ENCODE results near the gene ELMO1.

Gene ELMO1

GRCh38 chr7:37000511-37000910 lies 448.2 kb downstream of the ELMO1 start:
- Histone ChIP-seq H2AFZ (ENCODE audit: low read length, unreplicated experiment) (no peak overlapping the region), H3K4me3 (ENCODE audit: low read depth, low read length) (no peak overlapping the region), H3K36me3 (ENCODE audit: insufficient read depth, low read length) (no peaks in the 10 kb centered on the region), H3K27ac (ENCODE audit: low read depth, low read length) (no peak overlapping the region), H3K4me1 (ENCODE audit: control insufficient read depth, insufficient read depth, low read length, unreplicated experiment) (no peaks in the 10 kb centered on the region), H3K79me2 (ENCODE audit: control insufficient read depth, insufficient read depth, low read length, unreplicated experiment) (no peaks in the 10 kb centered on the region), H3K27me3 (ENCODE audit: insufficient read depth, low read length) (peaks cover 17% of the 10 kb centered on the region)

GRCh38 chr7:36999626-37000485 lies 448.8 kb downstream of the ELMO1 start:
- peaks cover 17% of the 10 kb centered on the region for H3K27me3 ChIP-seq (ENCODE audit: insufficient read depth, low read length)
- no peak overlapping the region for H3K4me3 ChIP-seq (ENCODE audit: low read depth, low read length)
- no peak overlapping the region for H3K27ac ChIP-seq (ENCODE audit: low read depth, low read length)
- no peaks in the 10 kb centered on the region for H3K4me1 ChIP-seq (ENCODE audit: control insufficient read depth, insufficient read depth, low read length, unreplicated experiment)
- no peak overlapping the region for H2AFZ ChIP-seq (ENCODE audit: low read length, unreplicated experiment)
- no peaks in the 10 kb centered on the region for H3K79me2 ChIP-seq (ENCODE audit: control insufficient read depth, insufficient read depth, low read length, unreplicated experiment)
- no peaks in the 10 kb centered on the region for H3K36me3 ChIP-seq (ENCODE audit: insufficient read depth, low read length)

- no peak overlapping the region for H3K4me3 ChIP-seq (ENCODE audit: low read depth, low read length)
- no peak overlapping the region for H2AFZ ChIP-seq (ENCODE audit: low read length, unreplicated experiment)
- H3K36me3 ChIP-seq (ENCODE audit: insufficient read depth, low read length): no peaks in the 10 kb centered on the region
- H3K4me1 ChIP-seq (ENCODE audit: control insufficient read depth, insufficient read depth, low read length, unreplicated experiment): no peaks in the 10 kb centered on the region
- peaks cover 7% of the 10 kb centered on the region; the same call in 1 of the 2 replicates for H3K27me3 ChIP-seq (ENCODE audit: insufficient read depth, low read length)
- H3K27ac ChIP-seq (ENCODE audit: low read depth, low read length): no peak overlapping the region
- H3K79me2 ChIP-seq (ENCODE audit: control insufficient read depth, insufficient read depth, low read length, unreplicated experiment): no peaks in the 10 kb centered on the region
Measured at GRCh38 chr7:36995776-36996175, 452.9 kb downstream of the ELMO1 start.

- Histone ChIP-seq H2AFZ (ENCODE audit: low read length, unreplicated experiment) (no peak overlapping the region), H3K36me3 (ENCODE audit: insufficient read depth, low read length) (no peaks in the 10 kb centered on the region), H3K4me3 (ENCODE audit: low read depth, low read length) (no peak overlapping the region), H3K27me3 (ENCODE audit: insufficient read depth, low read length) (peaks cover 1% of the 10 kb centered on the region; the same call in 1 of the 2 replicates), H3K79me2 (ENCODE audit: control insufficient read depth, insufficient read depth, low read length, unreplicated experiment) (no peaks in the 10 kb centered on the region), H3K27ac (ENCODE audit: low read depth, low read length) (no peak overlapping the region), H3K4me1 (ENCODE audit: control insufficient read depth, insufficient read depth, low read length, unreplicated experiment) (no peaks in the 10 kb centered on the region)
Measured at GRCh38 chr7:36994456-36995112, 454.1 kb downstream of the ELMO1 start.

- no peaks in the 10 kb centered on the region for H3K79me2 ChIP-seq (ENCODE audit: control insufficient read depth, insufficient read depth, low read length, unreplicated experiment)
- no peaks in the 10 kb centered on the region for H3K4me1 ChIP-seq (ENCODE audit: control insufficient read depth, insufficient read depth, low read length, unreplicated experiment)
- no peak overlapping the region for H3K4me3 ChIP-seq (ENCODE audit: low read depth, low read length)
- peaks cover 39% of the 10 kb centered on the region for H3K27me3 ChIP-seq (ENCODE audit: insufficient read depth, low read length)
- no peak overlapping the region for H3K27ac ChIP-seq (ENCODE audit: low read depth, low read length)
- H3K36me3 ChIP-seq (ENCODE audit: insufficient read depth, low read length): no peaks in the 10 kb centered on the region
- no peak overlapping the region for H2AFZ ChIP-seq (ENCODE audit: low read length, unreplicated experiment)
Measured at GRCh38 chr7:36986948-36987724, 461.5 kb downstream of the ELMO1 start.

- Histone ChIP-seq H3K36me3 (ENCODE audit: insufficient read depth, low read length) (no peaks in the 10 kb centered on the region), H3K79me2 (ENCODE audit: control insufficient read depth, insufficient read depth, low read length, unreplicated experiment) (no peaks in the 10 kb centered on the region), H3K4me3 (ENCODE audit: low read depth, low read length) (no peak overlapping the region), H3K27me3 (ENCODE audit: insufficient read depth, low read length) (peaks cover 39% of the 10 kb centered on the region), H2AFZ (ENCODE audit: low read length, unreplicated experiment) (no peak overlapping the region), H3K27ac (ENCODE audit: low read depth, low read length) (no peak overlapping the region), H3K4me1 (ENCODE audit: control insufficient read depth, insufficient read depth, low read length, unreplicated experiment) (no peaks in the 10 kb centered on the region)
Measured at GRCh38 chr7:36986511-36986933, 462.1 kb downstream of the ELMO1 start.

- Histone ChIP-seq H3K36me3 (ENCODE audit: insufficient read depth, low read length) (no peaks in the 10 kb centered on the region), H2AFZ (ENCODE audit: low read length, unreplicated experiment) (no peak overlapping the region), H3K4me1 (ENCODE audit: control insufficient read depth, insufficient read depth, low read length, unreplicated experiment) (no peaks in the 10 kb centered on the region), H3K27me3 (ENCODE audit: insufficient read depth, low read length) (peaks cover 45% of the 10 kb centered on the region), H3K4me3 (ENCODE audit: low read depth, low read length) (no peak overlapping the region), H3K79me2 (ENCODE audit: control insufficient read depth, insufficient read depth, low read length, unreplicated experiment) (no peaks in the 10 kb centered on the region), H3K27ac (ENCODE audit: low read depth, low read length) (no peak overlapping the region)
Measured at GRCh38 chr7:36985866-36986400, 462.7 kb downstream of the ELMO1 start.

- no peak overlapping the region for H2AFZ ChIP-seq (ENCODE audit: low read length, unreplicated experiment)
- H3K27ac ChIP-seq (ENCODE audit: low read depth, low read length): no peak overlapping the region
- no peaks in the 10 kb centered on the region for H3K79me2 ChIP-seq (ENCODE audit: control insufficient read depth, insufficient read depth, low read length, unreplicated experiment)
- H3K4me3 ChIP-seq (ENCODE audit: low read depth, low read length): no peak overlapping the region
- peaks cover 50% of the 10 kb centered on the region for H3K27me3 ChIP-seq (ENCODE audit: insufficient read depth, low read length)
- no peaks in the 10 kb centered on the region for H3K4me1 ChIP-seq (ENCODE audit: control insufficient read depth, insufficient read depth, low read length, unreplicated experiment)
- no peaks in the 10 kb centered on the region for H3K36me3 ChIP-seq (ENCODE audit: insufficient read depth, low read length)
Measured at GRCh38 chr7:36985316-36985715, 463.3 kb downstream of the ELMO1 start.

- H2AFZ ChIP-seq (ENCODE audit: low read length, unreplicated experiment): no peak overlapping the region
- H3K79me2 ChIP-seq (ENCODE audit: control insufficient read depth, insufficient read depth, low read length, unreplicated experiment): no peaks in the 10 kb centered on the region
- no peaks in the 10 kb centered on the region for H3K4me1 ChIP-seq (ENCODE audit: control insufficient read depth, insufficient read depth, low read length, unreplicated experiment)
- H3K27me3 ChIP-seq (ENCODE audit: insufficient read depth, low read length): peaks cover 50% of the 10 kb centered on the region
- no peak overlapping the region for H3K4me3 ChIP-seq (ENCODE audit: low read depth, low read length)
- no peaks in the 10 kb centered on the region for H3K36me3 ChIP-seq (ENCODE audit: insufficient read depth, low read length)
- no peak overlapping the region for H3K27ac ChIP-seq (ENCODE audit: low read depth, low read length)
Measured at GRCh38 chr7:36984710-36985312, 463.9 kb downstream of the ELMO1 start.

- Histone ChIP-seq H3K27ac (ENCODE audit: low read depth, low read length) (no peak overlapping the region), H3K79me2 (ENCODE audit: control insufficient read depth, insufficient read depth, low read length, unreplicated experiment) (no peaks in the 10 kb centered on the region), H3K4me3 (ENCODE audit: low read depth, low read length) (no peak overlapping the region), H3K36me3 (ENCODE audit: insufficient read depth, low read length) (no peaks in the 10 kb centered on the region), H3K27me3 (ENCODE audit: insufficient read depth, low read length) (peaks cover 47% of the 10 kb centered on the region), H3K4me1 (ENCODE audit: control insufficient read depth, insufficient read depth, low read length, unreplicated experiment) (no peaks in the 10 kb centered on the region), H2AFZ (ENCODE audit: low read length, unreplicated experiment) (no peak overlapping the region)
Measured at GRCh38 chr7:36984041-36984521, 464.6 kb downstream of the ELMO1 start.
